Panc1 (cell line): Measurements from ENCODE around the gene NLRC5. TPM values are rescaled to one million over a fixed set of nuclear protein-coding genes. Genes with fewer than 3 reads are reported as not detected.

Experiments
- ATAC-seq: fragments of 200-7000 bp; cut with Tn5 transposase; 2 replicates; pipeline ENCODE4 v1.9.1; 2020; ENCODE audit warnings: mild to moderate bottlenecking, moderate library complexity
- BruUV-seq: library from RNA; stranded (reverse); fragments of 400-500 nt; replicated peaks from 2 replicates; lab custom pipeline; 2021; lab: Mats Ljungman, UMichigan
- CTCF ChIA-PET: fragments of 300-600 bp; sonication (Branson Sonifier 250); formaldehyde crosslinking; loops from one replicate; lab custom pipeline; 2022; ENCODE audit warnings: antibody characterized with exemption; lab: Charles Lee
- POLR2A ChIA-PET: fragments of 300-600 bp; sonication (Branson Sonifier 250); formaldehyde crosslinking; loops from one replicate; lab custom pipeline; 2022; ENCODE audit warnings: antibody characterized with exemption; lab: Charles Lee
- DNase-seq: peaks from one replicate; pipeline ENCODE4 v3.0.0-alpha.2; 2010; ENCODE audit warnings: low read depth, low spot score
- H3K27ac ChIP-seq: 2 replicates; pipeline ENCODE4 v1.5.1; 2011; ENCODE audit warnings: mild to moderate bottlenecking, low read length, inconsistent platforms
- H3K27me3 ChIP-seq: fragments of 200-500 bp; sonication (Bioruptor generic); 2 replicates; pipeline ENCODE4 v1.6.0; 2014; ENCODE audit warnings: low read length, inconsistent platforms; ENCODE audit not compliant: control insufficient read depth, insufficient read depth
- H3K36me3 ChIP-seq: fragments of 200-500 bp; sonication (Bioruptor generic); 2 replicates; pipeline ENCODE4 v1.5.1; 2014; ENCODE audit warnings: inconsistent platforms, mild to moderate bottlenecking, low read length, moderate library complexity; ENCODE audit not compliant: control insufficient read depth, insufficient read depth
- H3K4me1 ChIP-seq: 2 replicates; pipeline ENCODE4 v1.5.1; 2011; ENCODE audit warnings: inconsistent platforms, mild to moderate bottlenecking, low read length, moderate library complexity; ENCODE audit not compliant: control insufficient read depth, insufficient read depth
- H3K4me3 ChIP-seq, 2 experiments: 2 replicates each; pipeline ENCODE4 v1.5.1; 2011 to 2012; ENCODE audit warnings: low read depth in 2 of 2, low read length in 2 of 2, mild to moderate bottlenecking in 2 of 2, inconsistent platforms in 1 of 2, moderate library complexity in 1 of 2
- H3K9me3 ChIP-seq: fragments of 200-500 bp; sonication (Bioruptor generic); 2 replicates; pipeline ENCODE4 v1.5.1; 2014; ENCODE audit warnings: low read depth, mild to moderate bottlenecking, inconsistent platforms, low read length, moderate library complexity; ENCODE audit not compliant: control insufficient read depth, insufficient read depth
- CTCF ChIP-seq: fragments of 450-650 bp; IDR thresholded peaks from 2 replicates; pipeline ENCODE4 v1.5.1; 2017; ENCODE audit warnings: mild to moderate bottlenecking
- POLR2AphosphoS5 ChIP-seq: IDR thresholded peaks from 2 replicates; pipeline ENCODE4 v1.6.1; 2012; ENCODE audit warnings: mild to moderate bottlenecking, low read depth, low read length, moderate library complexity
- REST ChIP-seq, 2 experiments: IDR thresholded peaks; 2 replicates each; pipeline ENCODE4 v1.6.1; 2011 to 2012; ENCODE audit warnings: low read depth in 2 of 2, control low read depth in 1 of 2, low read length in 1 of 2, mild to moderate bottlenecking in 1 of 2, moderate library complexity in 1 of 2; ENCODE audit not compliant: insufficient read depth in 1 of 2
- SIN3A ChIP-seq: IDR thresholded peaks from 2 replicates; pipeline ENCODE4 v1.6.1; 2012; ENCODE audit warnings: low read depth, mild to moderate bottlenecking, low read length, moderate library complexity, borderline replicate concordance; ENCODE audit not compliant: insufficient read depth
- TCF7L2 ChIP-seq: IDR thresholded peaks from 2 replicates; pipeline ENCODE4 v1.6.1; 2011; ENCODE audit warnings: mild to moderate bottlenecking, low read depth, low read length, inconsistent platforms
- in situ Hi-C: cut with HindIII; loops from 2 replicates; pipeline ENCODE4 v1.10.0; 2016; ENCODE audit warnings: low sequenced_read_pairs, low pct_unique_long_range_greater_than_20kb
- intact Hi-C: fragments of 100-400 bp; cut with micrococcal nuclease; formaldehyde crosslinking; loops from one replicate; pipeline ENCODE4 v1.10.0; 2022; ENCODE audit not compliant: unreplicated experiment
- total RNA-seq: library from RNA; stranded (reverse); gene quantifications from one replicate; pipeline ENCODE4 v1.2.1, GENCODE V29; 2021; ENCODE audit not compliant: unreplicated experiment

Gene NLRC5
- total RNA-seq, 1 experiment from 2014 or later, result 8.8 TPM

- ATAC-seq, result no peak
- Histone ChIP-seq H3K27me3 (no peaks in the 10 kb centered on the region), H3K4me1 (peaks cover 3% of the 10 kb centered on the region; the same call in 1 of the 2 replicates), H3K27ac (no peak overlapping the region), H3K36me3 (no peaks in the 10 kb centered on the region), H3K9me3 (no peaks in the 10 kb centered on the region), H3K4me3 (no peak overlapping the region)
- TF ChIP-seq REST (IDR thresholded peaks at IDR 0.05; ENCODE audit: insufficient read depth in 1 of 2, low read depth in 2 of 2, low read length in 1 of 2) (no peak), TCF7L2 (no peak), SIN3A (no peak), POLR2AphosphoS5 (no peak), CTCF (no peak)
- intact Hi-C loops (no loop called here), in situ Hi-C loops (no loop called here)
- BruUV-seq, result no TSS peak
- DNase-seq, result no peak
- CTCF ChIA-PET, result interaction anchor here (0.7 kb wide), 1 partner anchor 167 kb away, joined by 3 read pairs; no protein-coding TSS in a partner anchor
- POLR2A ChIA-PET, result no interaction called here
These were observed 3.8 kb downstream of the NLRC5 start for GRCh38 chr16:56993204-56993603.

- Histone ChIP-seq H3K36me3 (no peaks in the 10 kb centered on the region), H3K4me1 (peaks cover 3% of the 10 kb centered on the region; the same call in 1 of the 2 replicates), H3K27ac (no peak overlapping the region), H3K9me3 (no peaks in the 10 kb centered on the region), H3K27me3 (no peaks in the 10 kb centered on the region), H3K4me3 (no peak overlapping the region)
- no TSS peak for BruUV-seq
- no peak for DNase-seq
- TF ChIP-seq TCF7L2 (no peak), POLR2AphosphoS5 (no peak), CTCF (no peak), SIN3A (no peak), REST (IDR thresholded peaks at IDR 0.05; ENCODE audit: insufficient read depth in 1 of 2, low read depth in 2 of 2, low read length in 1 of 2) (no peak)
- POLR2A ChIA-PET, result no interaction called here
- in situ Hi-C loops, result no loop called here
- intact Hi-C loops, result no loop called here
- no peak for ATAC-seq
- CTCF ChIA-PET, result no interaction called here
These were observed 5.0 kb downstream of the NLRC5 start for GRCh38 chr16:56994311-56994710.
